IMR-90 (cell line): ENCODE results near the gene LYVE1. TPM values are rescaled to one million over a fixed set of nuclear protein-coding genes. Genes with fewer than 3 reads are reported as not detected.

ENCODE experiments used
- ATAC-seq: fragments of 200-7000 bp; cut with Tn5 transposase; 2 replicates; pipeline ENCODE4 v1.9.1; 2020; ENCODE audit warnings: low read depth, mild to moderate bottlenecking, moderate library complexity
- BruUV-seq: library from RNA; stranded (reverse); fragments of 400-500 nt; replicated peaks from 2 replicates; lab custom pipeline; 2021; lab: Mats Ljungman, UMichigan
- CTCF ChIA-PET: fragments of 300-600 bp; formaldehyde crosslinking; extraction: SDS; loops from one replicate; lab custom pipeline; 2021; ENCODE audit warnings: antibody characterized with exemption; lab: Yijun Ruan, JAX
- POLR2A ChIA-PET: fragments of 300-600 bp; sonication (Branson Sonifier 250); formaldehyde crosslinking; loops from one replicate; lab custom pipeline; 2022; ENCODE audit warnings: antibody characterized with exemption; ENCODE audit not compliant: unreplicated experiment; lab: Charles Lee
- DNase-seq: peaks from one replicate; pipeline ENCODE4 v3.0.0; 2013
- H2AFZ ChIP-seq: replicated peaks from 2 replicates; pipeline ENCODE3; 2013; ENCODE audit warnings: low read length, mild to moderate bottlenecking; ENCODE audit not compliant: poor library complexity
- H2AK5ac ChIP-seq: 2 replicates; pipeline ENCODE4 v1.6.1; 2013; ENCODE audit warnings: low read depth, low read length, inconsistent platforms
- H2AK9ac ChIP-seq: replicated peaks from 2 replicates; pipeline ENCODE3; 2013; ENCODE audit warnings: mild to moderate bottlenecking, low read depth, low read length, moderate library complexity; ENCODE audit not compliant: poor library complexity
- H2BK120ac ChIP-seq: 2 replicates; pipeline ENCODE4 v1.6.1; 2013; ENCODE audit warnings: low read depth, low read length, inconsistent platforms
- H2BK15ac ChIP-seq: 3 replicates; pipeline ENCODE4 v1.6.1; 2013; ENCODE audit warnings: low read depth, low read length, inconsistent platforms
- H2BK20ac ChIP-seq: 2 replicates; pipeline ENCODE4 v1.6.1; 2013; ENCODE audit warnings: low read depth, mild to moderate bottlenecking, inconsistent platforms, low read length, moderate library complexity
- H2BK5ac ChIP-seq: 2 replicates; pipeline ENCODE4 v1.6.1; 2013; ENCODE audit warnings: mild to moderate bottlenecking, low read depth, low read length, inconsistent platforms; ENCODE audit not compliant: poor library complexity, severe bottlenecking
- H3K14ac ChIP-seq: replicated peaks from 2 replicates; pipeline ENCODE4 v1.6.1; 2013; ENCODE audit warnings: low read depth, low read length, inconsistent platforms
- H3K18ac ChIP-seq: 2 replicates; pipeline ENCODE4 v1.6.1; 2013; ENCODE audit warnings: low read depth, low read length, control low read depth
- H3K23ac ChIP-seq: 2 replicates; pipeline ENCODE4 v1.6.1; 2013; ENCODE audit warnings: low read depth, low read length, inconsistent platforms
- H3K27ac ChIP-seq: 2 replicates; pipeline ENCODE4 v1.5.1; 2013; ENCODE audit warnings: mild to moderate bottlenecking, control low read depth, low read length; ENCODE audit not compliant: insufficient read depth
- H3K27me3 ChIP-seq: 2 replicates; pipeline ENCODE4 v1.6.1; 2013; ENCODE audit warnings: low read length; ENCODE audit not compliant: control insufficient read depth, insufficient read depth
- H3K36me3 ChIP-seq: 2 replicates; pipeline ENCODE4 v1.6.1; 2013; ENCODE audit warnings: low read length, mixed read lengths; ENCODE audit not compliant: control insufficient read depth, insufficient read depth
- H3K4ac ChIP-seq: 2 replicates; pipeline ENCODE4 v1.6.1; 2013; ENCODE audit warnings: low read depth, low read length, inconsistent platforms
- H3K4me1 ChIP-seq: 2 replicates; pipeline ENCODE4 v1.6.1; 2013; ENCODE audit warnings: low read length, mixed read lengths; ENCODE audit not compliant: control insufficient read depth, insufficient read depth
- H3K4me2 ChIP-seq: 2 replicates; pipeline ENCODE4 v1.6.1; 2013; ENCODE audit warnings: low read depth, mild to moderate bottlenecking, control low read depth, low read length, moderate library complexity
- H3K4me3 ChIP-seq: 2 replicates; pipeline ENCODE4 v1.5.1; 2013; ENCODE audit warnings: low read depth, mild to moderate bottlenecking, control low read depth, low read length, moderate library complexity; ENCODE audit not compliant: insufficient read depth
- H3K56ac ChIP-seq: 2 replicates; pipeline ENCODE4 v1.6.1; 2013; ENCODE audit warnings: low read length, inconsistent platforms; ENCODE audit not compliant: insufficient read depth; ENCODE audit errors: extremely low read depth
- H3K79me1 ChIP-seq, 2 experiments: 2 replicates each; pipeline ENCODE4 v1.6.1; 2013; ENCODE audit warnings: low read length in 2 of 2, inconsistent platforms in 1 of 2, low read depth in 1 of 2
- H3K9ac ChIP-seq: 2 replicates; pipeline ENCODE4 v1.6.1; 2013; ENCODE audit warnings: low read depth, low read length, control low read depth
- H3K9me1 ChIP-seq: 2 replicates; pipeline ENCODE4 v1.6.1; 2013; ENCODE audit warnings: low read length, inconsistent platforms; ENCODE audit not compliant: insufficient read depth
- H3K9me3 ChIP-seq: 2 replicates; pipeline ENCODE4 v1.6.1; 2013; ENCODE audit warnings: low read length; ENCODE audit not compliant: control insufficient read depth, insufficient read depth
- H4K20me1 ChIP-seq: 2 replicates; pipeline ENCODE4 v1.6.1; 2013; ENCODE audit warnings: low read length, inconsistent platforms; ENCODE audit not compliant: insufficient read depth
- H4K5ac ChIP-seq: 2 replicates; pipeline ENCODE4 v1.6.1; 2013; ENCODE audit warnings: mild to moderate bottlenecking, low read depth, low read length, control low read depth
- H4K8ac ChIP-seq, 2 experiments: 2 replicates each; pipeline ENCODE4 v1.6.1; 2013; ENCODE audit warnings: low read depth in 2 of 2, low read length in 2 of 2, control low read depth in 1 of 2, inconsistent platforms in 1 of 2
- H4K91ac ChIP-seq: 2 replicates; pipeline ENCODE4 v1.6.1; 2013; ENCODE audit warnings: low read depth, low read length, inconsistent platforms; ENCODE audit not compliant: insufficient read depth
- CEBPB ChIP-seq: IDR thresholded peaks from 2 replicates; pipeline ENCODE4 v1.6.1; 2012; ENCODE audit warnings: low read depth, low read length, improper control_type of control experiment
- CHD1 ChIP-seq: IDR thresholded peaks from 2 replicates; pipeline ENCODE4 v1.6.1; 2012; ENCODE audit warnings: low read depth, low read length, improper control_type of control experiment
- FOS ChIP-seq: fragments of 150-350 bp; IDR thresholded peaks from 2 replicates; pipeline ENCODE4 v1.6.1; 2016; ENCODE audit warnings: low read depth, low read length
- MAZ ChIP-seq: IDR thresholded peaks from 2 replicates; pipeline ENCODE4 v1.6.1; 2012; ENCODE audit warnings: low read depth, mild to moderate bottlenecking, low read length, improper control_type of control experiment, moderate library complexity, borderline replicate concordance
- MXI1 ChIP-seq: IDR thresholded peaks from 2 replicates; pipeline ENCODE4 v1.6.1; 2012; ENCODE audit warnings: low read depth, mild to moderate bottlenecking, low read length, moderate library complexity, borderline replicate concordance
- NFE2L2 ChIP-seq: fragments of 150-350 bp; IDR thresholded peaks from 2 replicates; pipeline ENCODE4 v1.6.1; 2016; ENCODE audit warnings: low read depth, mild to moderate bottlenecking, low read length
- POLR2A ChIP-seq: IDR thresholded peaks from 2 replicates; pipeline ENCODE4 v1.6.1; 2012; ENCODE audit warnings: mild to moderate bottlenecking, low read depth, low read length
- RAD21 ChIP-seq: IDR thresholded peaks from 2 replicates; pipeline ENCODE4 v1.6.1; 2012; ENCODE audit warnings: low read length, improper control_type of control experiment
- RFX5 ChIP-seq: IDR thresholded peaks from 2 replicates; pipeline ENCODE4 v1.8.0; 2012; ENCODE audit warnings: low read depth, mild to moderate bottlenecking, low read length, moderate library complexity
- SMC3 ChIP-seq: fragments of 150-350 bp; IDR thresholded peaks from 2 replicates; pipeline ENCODE4 v1.6.1; 2016; ENCODE audit warnings: low read depth, mild to moderate bottlenecking, antibody characterized with exemption, low read length, moderate library complexity
- WGBS, 2 experiments: methylation state at CpG; one replicate each; pipeline versions ENCODE4 v1.1.5 to v1.1.7; 2013; ENCODE audit warnings: missing lambda C conversion rate in 2 of 2; ENCODE audit not compliant: insufficient read length in 1 of 2; ENCODE audit errors: extremely low coverage in 2 of 2; 5-methylcytosine and 5-hydroxymethylcytosine counted together
- dilution Hi-C: fragments of 300-500 bp; cut with HindIII; formaldehyde crosslinking; loops from one replicate; pipeline ENCODE4 v1.14.3; 2018; ENCODE audit warnings: low sequenced_read_pairs; ENCODE audit not compliant: unreplicated experiment
- in situ Hi-C: fragments of 300-500 bp; cut with MboI; formaldehyde crosslinking; loops from 3 replicates; pipeline ENCODE4 v1.14.3; 2019; ENCODE audit warnings: low sequenced_read_pairs, inconsistent platforms, mixed read lengths
- intact Hi-C: fragments of 100-400 bp; cut with micrococcal nuclease; formaldehyde crosslinking; loops from 2 replicates; pipeline ENCODE4 v1.10.0; 2022
- polyA plus RNA-seq, 3 experiments: library from polyadenylated mRNA; depleted of rRNA; stranded (reverse); fragments of >200 nt; gene quantifications; 2 replicates each; pipeline ENCODE4 v1.2.3, GENCODE V29; 2012; ENCODE audit warnings: low replicate concordance in 1 of 3
- total RNA-seq: library from RNA; depleted of rRNA; stranded (reverse); fragments of >200 nt; gene quantifications from 2 replicates; pipeline ENCODE4 v1.2.3, GENCODE V29; 2012
- TF ChIP-seq, protein P1 (sequence below): fragments of 150-350 bp; IDR thresholded peaks from 2 replicates; pipeline ENCODE4 v1.6.1; 2017; ENCODE audit warnings: mild to moderate bottlenecking, antibody characterized with exemption, low read length, low read depth
- TF ChIP-seq, protein P2 (sequence below): fragments of 150-350 bp; IDR thresholded peaks from 2 replicates; pipeline ENCODE4 v1.6.1; 2016; ENCODE audit warnings: low read depth, mild to moderate bottlenecking, low read length, moderate library complexity, borderline replicate concordance

LYVE1 gene
- total and polyA plus RNA-seq, 2 of the 4 experiments (the other 2 are of a cell fraction), result not detected

DNA sequence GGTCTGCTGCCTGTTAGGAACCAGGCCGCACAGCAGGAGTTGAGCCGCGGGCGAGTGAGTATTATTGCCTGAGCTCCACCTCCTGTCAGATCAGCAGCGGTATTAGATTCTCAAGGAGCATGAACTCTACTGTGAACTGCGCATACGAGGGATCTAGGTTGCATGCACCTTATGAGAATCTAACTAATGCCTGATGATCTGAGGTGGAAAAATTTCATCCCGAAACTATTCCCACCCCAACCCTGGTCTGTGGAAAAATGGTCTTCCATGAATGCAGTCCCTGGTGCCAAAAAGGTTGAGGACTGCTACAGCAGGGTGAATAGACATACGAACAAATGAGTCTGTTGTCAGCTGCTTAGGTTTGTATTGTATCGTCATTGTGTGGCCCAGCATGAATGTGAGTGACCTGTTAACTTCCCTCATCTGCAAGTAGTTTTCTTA, 57.3 kb downstream of the LYVE1 start:
- Histone ChIP-seq H3K23ac (no peak overlapping the region), H4K91ac (no peak overlapping the region), H3K27ac (no peak overlapping the region), H3K9me3 (no peaks in the 10 kb centered on the region), H4K20me1 (no peaks in the 10 kb centered on the region), H3K4ac (no peak overlapping the region), H2BK20ac (no peak overlapping the region), H2BK120ac (no peak overlapping the region), H3K14ac (no peak overlapping the region), H2BK5ac (no peak overlapping the region), H2AK9ac (no peak overlapping the region), H3K4me1 (peaks cover 3% of the 10 kb centered on the region; the same call in 1 of the 2 replicates), H4K5ac (no peak overlapping the region), H2AK5ac (no peak overlapping the region), H3K9ac (no peak overlapping the region), H3K18ac (no peak overlapping the region), H3K36me3 (peaks cover 12% of the 10 kb centered on the region), H3K4me2 (no peak overlapping the region), H3K56ac (no peak overlapping the region), H3K9me1 (0 out of 2 replicates have a peak, but pooled peaks cover under 1% of the 10 kb centered on the region), H2BK15ac (no peak overlapping the region), H3K79me1 (peaks cover 0 to 8% of the 10 kb centered on the region in 2 experiments; a peak in 2 of 4 replicates), H3K27me3 (no peaks in the 10 kb centered on the region), H3K4me3 (no peak overlapping the region), H2AFZ (no peak overlapping the region), H4K8ac (no peak overlapping the region)
- POLR2A ChIA-PET, result no interaction called here
- BruUV-seq, result no TSS peak
- WGBS, 2 experiments, result 73% methylated on average over 5 of the region's 10 CpGs; no CpG with 5 or more reads in 1 of the 2 experiments
- in situ Hi-C loops (loop anchor here (5.0 kb wide), 1 partner anchor 226 kb away; no protein-coding TSS in a partner anchor), dilution Hi-C loops (loop anchor here (25.0 kb wide), 1 partner anchor 226 kb away; no protein-coding TSS in a partner anchor), intact Hi-C loops (loop anchor here (5.0 kb wide), 1 partner anchor 104 kb away; no protein-coding TSS in a partner anchor)
- TF ChIP-seq MAZ (no peak), CEBPB (no peak), SMC3 (no peak), NFE2L2 (no peak), FOS (no peak), MXI1 (no peak), RAD21 (no peak), RFX5 (no peak), POLR2A (no peak), CHD1 (no peak)
- TF ChIP-seq, protein P1, sequence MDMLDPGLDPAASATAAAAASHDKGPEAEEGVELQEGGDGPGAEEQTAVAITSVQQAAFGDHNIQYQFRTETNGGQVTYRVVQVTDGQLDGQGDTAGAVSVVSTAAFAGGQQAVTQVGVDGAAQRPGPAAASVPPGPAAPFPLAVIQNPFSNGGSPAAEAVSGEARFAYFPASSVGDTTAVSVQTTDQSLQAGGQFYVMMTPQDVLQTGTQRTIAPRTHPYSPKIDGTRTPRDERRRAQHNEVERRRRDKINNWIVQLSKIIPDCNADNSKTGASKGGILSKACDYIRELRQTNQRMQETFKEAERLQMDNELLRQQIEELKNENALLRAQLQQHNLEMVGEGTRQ, result no peak
- TF ChIP-seq, protein P2, sequence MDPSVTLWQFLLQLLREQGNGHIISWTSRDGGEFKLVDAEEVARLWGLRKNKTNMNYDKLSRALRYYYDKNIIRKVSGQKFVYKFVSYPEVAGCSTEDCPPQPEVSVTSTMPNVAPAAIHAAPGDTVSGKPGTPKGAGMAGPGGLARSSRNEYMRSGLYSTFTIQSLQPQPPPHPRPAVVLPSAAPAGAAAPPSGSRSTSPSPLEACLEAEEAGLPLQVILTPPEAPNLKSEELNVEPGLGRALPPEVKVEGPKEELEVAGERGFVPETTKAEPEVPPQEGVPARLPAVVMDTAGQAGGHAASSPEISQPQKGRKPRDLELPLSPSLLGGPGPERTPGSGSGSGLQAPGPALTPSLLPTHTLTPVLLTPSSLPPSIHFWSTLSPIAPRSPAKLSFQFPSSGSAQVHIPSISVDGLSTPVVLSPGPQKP, result no peak
- ATAC-seq (no peak), DNase-seq (no peak)
- CTCF ChIA-PET, result interaction anchor here (0.7 to 1.3 kb wide), 3 partner anchors 30 to 179 kb away, joined by 3 to 5 read pairs (median 4); partner anchors contain the start of gene RNF141
